Stimulated activated CD4-positive, alpha-beta T cell treated with anti-CD3 and anti-CD28 coated beads, Interleukin-12 subunit alpha, Interleukin-12 subunit beta, amount 100 ng/mL, for 48 hours (primary cell): ENCODE results near the gene SORBS1.

ENCODE experiments used
- DNase-seq, 3 donors: peaks; one replicate each; pipeline ENCODE4 v3.0.0-alpha.2; 2020; ENCODE audit warnings: low read depth in 2 of 3, low spot score in 1 of 3

Gene SORBS1

DNA sequence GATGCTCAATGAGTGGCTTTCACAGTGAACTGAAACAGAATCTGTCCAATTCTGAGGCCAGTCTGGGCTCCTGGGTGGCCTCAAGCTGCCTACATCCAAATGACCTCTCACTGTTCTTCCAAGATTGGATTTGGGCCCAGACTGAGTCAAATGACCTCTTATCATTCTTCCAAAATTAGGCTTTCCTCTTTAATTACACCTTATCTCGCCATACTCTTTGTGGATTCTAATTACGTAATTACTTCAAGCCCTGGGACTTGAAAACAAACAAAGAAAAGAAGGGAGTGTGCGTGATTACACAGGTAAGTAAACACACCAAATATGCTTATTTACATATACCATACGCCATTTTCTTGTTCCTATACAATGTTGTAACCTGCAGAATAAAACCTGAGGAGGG is 18.8 kb downstream of the SORBS1 start:
- DNase-seq: no peak

DNA sequence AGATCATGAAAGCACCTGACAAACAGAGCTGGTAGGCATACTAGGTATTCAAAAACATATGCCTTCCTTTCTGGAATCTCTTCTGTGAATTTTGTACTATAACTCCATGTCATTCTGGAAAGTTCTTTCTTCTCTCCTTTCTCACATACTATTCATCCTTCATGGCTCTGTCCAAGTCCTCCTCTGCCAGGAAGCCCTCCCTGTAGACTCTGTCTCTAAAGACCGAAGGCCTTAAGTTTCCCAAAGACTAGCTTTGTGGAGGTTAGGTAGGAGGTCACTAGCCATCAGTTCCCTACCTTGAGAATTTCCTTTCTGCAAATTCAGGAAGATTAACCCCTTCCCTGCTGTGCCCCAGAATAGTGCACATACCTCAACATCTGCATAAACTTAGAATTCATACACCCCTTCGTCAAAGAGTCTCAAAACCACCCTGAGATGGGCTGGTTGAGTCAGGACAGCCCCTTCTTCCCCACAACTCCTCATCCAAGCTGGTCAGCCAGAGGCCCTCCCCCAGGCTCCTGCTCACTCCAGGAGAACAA is 20.6 kb downstream of the SORBS1 start:
- DNase-seq: no peak

DNA sequence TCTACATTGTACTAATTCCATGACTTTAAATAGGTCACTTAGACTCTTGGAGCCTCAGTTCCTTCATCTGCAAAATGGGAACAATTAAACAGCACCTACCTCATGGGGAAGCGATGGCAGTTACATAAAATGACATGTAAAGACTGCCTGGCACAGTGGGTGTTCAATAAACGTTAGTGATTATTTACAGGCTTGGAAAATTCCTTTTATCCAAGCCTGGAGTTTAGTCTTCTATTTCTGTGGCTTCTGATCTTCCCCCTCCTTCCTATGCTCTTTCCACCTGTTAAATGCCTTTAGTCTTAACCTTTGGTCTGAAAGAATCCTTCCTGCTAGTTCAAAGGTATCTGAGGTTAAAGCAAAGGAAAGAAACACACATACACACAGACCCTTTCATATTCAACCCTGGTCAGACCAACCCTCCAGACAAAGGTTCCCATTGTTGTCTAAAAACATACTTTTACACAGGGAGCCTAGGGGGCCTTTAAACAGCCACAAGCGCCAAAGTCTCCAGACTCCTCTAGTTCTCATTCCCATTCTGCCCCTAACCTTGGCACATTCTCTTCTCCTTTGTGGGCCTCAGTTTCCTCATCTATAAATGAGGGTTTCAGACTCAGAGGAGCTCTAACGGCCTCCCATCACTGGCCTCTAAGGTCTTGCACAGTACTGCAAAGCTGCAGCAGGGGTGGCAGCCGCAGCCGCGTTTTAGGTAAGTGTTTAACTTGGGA is 21.4 kb downstream of the SORBS1 start:
- no peak for DNase-seq

DNA sequence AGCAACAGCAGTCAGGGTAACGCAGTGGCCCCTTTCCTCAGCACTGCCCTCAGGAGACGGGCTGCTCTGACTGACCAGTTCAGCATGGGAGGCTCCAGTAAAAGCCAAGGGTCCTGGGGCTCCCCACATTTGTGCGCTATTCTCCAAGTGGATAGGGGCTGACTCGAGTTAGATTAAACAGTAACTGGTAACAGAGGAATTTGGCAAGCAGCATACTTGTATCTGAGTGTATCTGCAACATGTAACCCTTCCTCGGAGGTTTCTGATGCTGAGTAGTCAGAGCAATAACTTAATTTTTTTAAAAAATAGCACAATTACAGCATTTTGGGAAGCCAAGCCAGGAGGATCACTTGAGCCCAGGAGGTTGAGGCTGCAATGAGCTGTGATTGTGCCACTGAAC is 22.8 kb downstream of the SORBS1 start:
- no peak for DNase-seq

DNA sequence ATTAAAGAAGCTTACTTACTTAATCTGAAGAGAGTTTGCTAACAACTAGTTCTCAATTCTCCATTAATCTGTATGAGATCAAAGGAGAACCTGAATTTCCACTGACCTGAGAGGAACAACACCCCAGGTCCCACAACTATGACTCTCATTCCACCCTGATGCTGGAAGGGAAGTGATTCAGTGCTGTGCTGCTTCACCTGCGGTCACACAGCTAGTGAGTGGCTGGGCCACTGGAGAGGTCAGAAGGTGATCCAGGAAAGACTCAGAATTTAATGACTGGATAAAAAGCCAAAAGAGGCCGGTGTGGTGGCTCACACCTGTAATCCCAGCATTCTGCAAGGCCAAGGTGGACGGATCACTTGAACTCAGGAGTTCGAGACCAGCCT is 23.6 kb downstream of the SORBS1 start:
- DNase-seq: no peak

- no peak for DNase-seq
Observed at GRCh38 chr10:95536894-95537541, 24.2 kb downstream of the SORBS1 start.

DNA sequence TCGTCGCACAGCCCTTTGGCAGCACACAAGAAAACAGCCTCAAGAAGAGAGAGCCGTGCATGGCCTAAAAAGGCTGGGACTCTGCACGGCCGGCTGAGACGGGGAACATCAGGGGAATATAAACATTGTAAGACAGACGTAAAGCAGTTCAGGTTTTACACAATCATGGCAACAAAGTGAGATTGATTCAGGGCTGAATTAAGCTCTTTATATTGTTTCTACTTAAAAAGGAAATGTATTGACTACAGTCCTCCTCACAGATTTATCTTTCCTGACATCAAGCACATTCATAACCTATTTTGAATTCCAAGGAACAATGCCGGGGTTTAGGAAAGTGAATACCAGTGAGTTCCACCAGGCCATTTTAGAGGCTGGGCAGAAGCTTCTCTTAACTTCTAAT is 25.2 kb downstream of the SORBS1 start:
- no peak for DNase-seq

GRCh38 chr10:95535526-95535925 is 25.6 kb downstream of the SORBS1 start:
- DNase-seq: no peak

DNA sequence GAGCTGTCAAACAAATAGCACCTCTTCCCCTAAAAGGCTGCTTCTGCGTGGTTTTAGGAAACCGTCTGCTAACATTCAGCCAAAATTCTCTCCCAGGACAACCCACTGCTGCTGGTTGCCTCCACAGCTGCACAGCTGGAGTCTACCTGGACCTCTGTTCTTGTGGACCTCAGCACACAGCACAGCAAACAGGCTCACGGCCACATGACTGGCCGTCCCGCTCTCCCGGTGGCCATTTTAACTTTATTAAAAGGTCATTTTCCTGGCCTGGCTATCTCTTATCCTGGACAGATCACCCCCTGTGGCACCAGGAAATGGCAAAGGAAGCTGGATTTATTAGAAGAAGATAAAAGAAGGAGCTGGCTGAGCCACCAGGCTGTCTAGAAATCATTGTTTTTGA is 27.6 kb downstream of the SORBS1 start:
- DNase-seq: no peak

GRCh38 chr10:95532536-95532935 is 28.6 kb downstream of the SORBS1 start:
- no peak for DNase-seq

GRCh38 chr10:95531994-95532399 is 29.2 kb downstream of the SORBS1 start:
- DNase-seq: no peak

DNA sequence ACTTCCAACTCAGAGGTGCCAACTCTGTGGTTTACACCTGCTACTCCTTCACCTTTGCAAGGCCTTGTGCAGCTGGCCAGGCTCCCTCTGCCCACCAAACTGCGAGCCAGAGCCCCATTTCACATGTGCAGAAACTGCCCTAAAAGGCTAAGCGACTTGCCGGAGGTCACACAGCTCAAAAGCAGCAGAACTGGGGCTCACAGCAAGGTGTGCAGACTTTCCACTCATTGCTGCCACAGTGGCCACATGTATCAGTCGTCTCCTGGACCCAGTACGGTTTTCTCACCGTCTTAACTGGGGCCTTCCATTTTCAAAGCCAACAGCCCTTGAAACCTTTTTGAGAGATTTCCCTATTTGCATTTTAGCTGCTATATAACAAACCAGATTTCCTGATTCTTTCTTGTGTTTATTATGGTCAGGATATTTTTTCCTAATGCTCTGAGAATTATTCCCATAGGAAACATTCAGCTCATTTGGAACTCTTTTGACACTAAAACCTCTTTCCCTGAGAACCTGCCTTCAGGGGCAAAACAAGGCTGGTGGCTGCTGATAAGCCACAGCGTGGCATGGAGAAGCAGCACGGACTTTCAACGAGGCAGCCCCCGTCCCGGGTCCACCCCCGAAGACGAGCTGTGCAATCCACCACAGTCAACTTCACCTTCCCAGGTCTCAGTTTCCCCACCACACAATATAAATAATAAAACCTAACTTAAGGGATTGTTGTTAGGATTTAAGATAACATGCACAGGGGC is 29.9 kb downstream of the SORBS1 start:
- DNase-seq: no peak

- no peak for DNase-seq
Observed at GRCh38 chr10:95530561-95530960, 30.6 kb downstream of the SORBS1 start.

GRCh38 chr10:95530029-95530428 is 31.1 kb downstream of the SORBS1 start:
- DNase-seq: no peak

DNA sequence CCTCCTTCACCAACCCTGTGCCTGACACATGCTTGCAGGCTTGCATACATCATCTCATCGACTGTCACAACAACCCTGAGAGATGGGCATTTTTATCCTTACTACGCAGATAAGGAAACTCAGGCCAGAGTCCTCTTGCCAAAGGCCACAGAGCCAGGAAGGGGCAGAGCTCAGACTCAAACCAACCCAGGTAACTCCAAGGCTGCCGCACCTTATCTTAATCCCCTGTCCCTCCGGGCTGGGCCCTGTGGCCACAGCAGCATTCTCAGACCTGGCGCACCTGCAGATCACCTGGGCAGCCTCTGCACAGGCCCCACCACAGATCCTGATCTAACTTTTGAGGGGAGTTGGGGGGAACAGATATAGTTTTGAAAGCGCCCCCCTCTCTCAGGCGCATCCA is 35.1 kb downstream of the SORBS1 start:
- no peak for DNase-seq

GRCh38 chr10:95525033-95525418 is 36.1 kb downstream of the SORBS1 start:
- no peak for DNase-seq

GRCh38 chr10:95524358-95525032 is 36.7 kb downstream of the SORBS1 start:
- DNase-seq: no peak

DNA sequence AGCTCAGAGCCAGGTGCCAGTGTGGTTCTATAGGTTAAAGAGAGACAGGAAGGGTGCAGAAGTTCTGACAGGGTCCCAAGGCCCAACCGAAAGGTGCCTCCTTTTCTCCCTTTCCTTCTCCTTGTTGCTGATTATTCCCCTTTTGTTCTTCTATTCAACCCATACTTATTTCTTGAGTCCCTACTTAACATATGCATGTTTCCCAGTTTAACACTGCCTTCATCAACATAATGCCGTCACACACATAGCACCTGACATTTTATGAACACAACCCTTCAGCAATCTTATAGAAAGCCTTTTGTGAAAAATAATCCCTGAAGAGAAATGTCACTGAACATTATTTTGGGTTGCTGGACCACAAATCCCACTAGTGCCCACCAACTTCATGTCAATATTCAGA is 39.1 kb downstream of the SORBS1 start:
- DNase-seq: no peak

DNA sequence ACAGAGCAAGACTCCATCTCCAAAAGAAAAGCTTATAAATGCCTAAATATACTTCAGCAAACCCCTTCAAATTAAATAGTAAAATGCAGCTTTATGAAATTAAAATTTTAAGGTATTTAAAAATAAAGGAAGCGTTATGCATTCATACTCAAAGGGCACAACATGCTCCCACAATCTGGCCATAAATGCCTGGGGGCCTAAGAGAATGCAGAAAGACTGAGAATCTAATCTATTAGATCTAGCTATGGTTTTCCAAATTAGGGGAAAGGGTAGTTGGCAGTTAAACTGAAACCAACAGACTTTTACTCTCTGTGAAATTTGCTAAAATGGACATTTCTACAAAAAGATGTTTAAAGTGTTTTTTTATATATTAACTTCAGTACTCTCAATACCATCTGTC is 40.6 kb downstream of the SORBS1 start:
- no peak for DNase-seq

- DNase-seq: no peak
Observed at GRCh38 chr10:95518455-95519452, 42.4 kb downstream of the SORBS1 start.
